SIG-M5 (cell line): Measurements from ENCODE around the gene TBKBP1.

Experiments used
- DNase-seq: peaks from one replicate; lab custom pipeline; 2025; lab: John Stamatoyannopoulos, UW

Gene TBKBP1

GRCh38 chr17:47699536-47699840 lies 5.5 kb downstream of the TBKBP1 start:
- no peak for DNase-seq

- DNase-seq = no peak
These were observed 6.8 kb downstream of the TBKBP1 start for GRCh38 chr17:47700471-47701449.

- DNase-seq = no peak
These were observed 7.6 kb downstream of the TBKBP1 start for GRCh38 chr17:47701608-47702007.

- no peak for DNase-seq
These were observed 8.5 kb downstream of the TBKBP1 start for GRCh38 chr17:47702391-47702995.

- no peak for DNase-seq
These were observed 9.2 kb downstream of the TBKBP1 start for GRCh38 chr17:47703191-47703591.

- DNase-seq = no peak
These were observed 9.7 kb downstream of the TBKBP1 start for GRCh38 chr17:47703671-47704070.

GRCh38 chr17:47704116-47704515 lies 10.2 kb downstream of the TBKBP1 start:
- no peak for DNase-seq

- DNase-seq = no peak
These were observed 10.8 kb downstream of the TBKBP1 start for GRCh38 chr17:47704736-47705135.

GRCh38 chr17:47705536-47706530 lies 11.9 kb downstream of the TBKBP1 start:
- DNase-seq = no peak

- no peak for DNase-seq
These were observed 13.3 kb downstream of the TBKBP1 start for GRCh38 chr17:47707056-47707804.

- no peak for DNase-seq
These were observed 13.9 kb downstream of the TBKBP1 start for GRCh38 chr17:47707884-47708283.

- no peak for DNase-seq
These were observed 14.4 kb downstream of the TBKBP1 start for GRCh38 chr17:47708312-47708863.

- DNase-seq = no peak
These were observed 15.0 kb downstream of the TBKBP1 start for GRCh38 chr17:47708864-47709541.

GRCh38 chr17:47709594-47709993 lies 15.6 kb downstream of the TBKBP1 start:
- no peak for DNase-seq

GRCh38 chr17:47711366-47712099 lies 17.6 kb downstream of the TBKBP1 start:
- no peak for DNase-seq

GRCh38 chr17:47712330-47713023 lies 18.5 kb downstream of the TBKBP1 start:
- DNase-seq = no peak

GRCh38 chr17:47713980-47714700 lies 20.2 kb downstream of the TBKBP1 start:
- no peak for DNase-seq

GRCh38 chr17:47714773-47715396 lies 20.9 kb downstream of the TBKBP1 start:
- DNase-seq = no peak
